ENCODE data around the gene PACS2.
"Not testable (repeated sequence)": the region's sequence is repeated elsewhere in the genome, so short reads cannot be mapped to it uniquely, and the experiment has no call there.

Gene PACS2

GRCh38 chr14:105314287-105315200 lies at the start of gene PACS2:
Gene PACS2 (plus strand): TSS chr14:105314748. CDS start chr14:105314919, 171 bp downstream.
- DNase-seq, result peak; percentile 77

GRCh38 chr14:105267820-105268548 lies 46.6 kb upstream of the PACS2 start:
- DNase-seq, result no peak

- no peak for DNase-seq
Observed at GRCh38 chr14:105268736-105269354, 45.7 kb upstream of the PACS2 start.

- DNase-seq, result no peak
Observed at GRCh38 chr14:105269405-105269804, 45.1 kb upstream of the PACS2 start.

- no peak for DNase-seq
Observed at GRCh38 chr14:105271224-105271890, 43.2 kb upstream of the PACS2 start.

GRCh38 chr14:105272623-105273022 lies 41.9 kb upstream of the PACS2 start:
- no peak for DNase-seq

GRCh38 chr14:105273062-105273461 lies 41.5 kb upstream of the PACS2 start:
- DNase-seq, result no peak

- no peak for DNase-seq
Observed at GRCh38 chr14:105274637-105275036, 39.9 kb upstream of the PACS2 start.

GRCh38 chr14:105275267-105275946 lies 39.1 kb upstream of the PACS2 start:
- DNase-seq, result no peak

- not testable (repeated sequence) for DNase-seq
Observed at GRCh38 chr14:105277448-105277847, 37.1 kb upstream of the PACS2 start.

- DNase-seq, result no peak
Observed at GRCh38 chr14:105279642-105280361, 34.7 kb upstream of the PACS2 start.

- no peak for DNase-seq
Observed at GRCh38 chr14:105280525-105280924, 34.0 kb upstream of the PACS2 start.

- DNase-seq, result peak; percentile 67
Observed at GRCh38 chr14:105281371-105282097, 33.0 kb upstream of the PACS2 start.

- DNase-seq, result no peak
Observed at GRCh38 chr14:105282098-105282725, 32.3 kb upstream of the PACS2 start.

GRCh38 chr14:105283028-105283427 lies 31.5 kb upstream of the PACS2 start:
- DNase-seq, result no peak

- DNase-seq, result no peak
Observed at GRCh38 chr14:105283899-105284298, 30.6 kb upstream of the PACS2 start.

GRCh38 chr14:105285174-105285573 lies 29.4 kb upstream of the PACS2 start:
- no peak for DNase-seq

- no peak for DNase-seq
Observed at GRCh38 chr14:105286759-105287144, 27.8 kb upstream of the PACS2 start.

- DNase-seq, result no peak
Observed at GRCh38 chr14:105287249-105288102, 27.1 kb upstream of the PACS2 start.

Measured in NCI-H2171 treated with DMSO at 0.1 percent for 48 hours (cell line).